WTC11 (cell line): ENCODE results near the gene LRRC49.

Source experiments
- ATF3 ChIP-seq: sonication (generic); formaldehyde crosslinking; conservative IDR thresholded peaks from 2 replicates; pipeline ENCODE4 v1.8.1; 2022; ENCODE audit warnings: mild to moderate bottlenecking, missing genetic modification reagents
- CTCF ChIP-seq: fragments of 200-600 bp; IDR thresholded peaks from 2 replicates; pipeline ENCODE4 v1.8.0; 2022; ENCODE audit warnings: antibody characterized with exemption
- E2F5 ChIP-seq: sonication (generic); formaldehyde crosslinking; IDR thresholded peaks from 2 replicates; pipeline ENCODE4 v1.8.1; 2022; ENCODE audit warnings: mild to moderate bottlenecking, moderate library complexity, missing genetic modification reagents
- FOXP1 ChIP-seq: sonication (generic); formaldehyde crosslinking; IDR thresholded peaks from 2 replicates; pipeline ENCODE4 v1.8.0; 2022; ENCODE audit warnings: missing genetic modification reagents, mild to moderate bottlenecking, moderate library complexity, borderline replicate concordance
- HMGXB4 ChIP-seq: sonication (generic); formaldehyde crosslinking; IDR thresholded peaks from 2 replicates; pipeline ENCODE4 v1.8.1; 2023; ENCODE audit warnings: mild to moderate bottlenecking, moderate library complexity, missing genetic modification reagents
- IRF2 ChIP-seq: sonication (generic); formaldehyde crosslinking; IDR thresholded peaks from 2 replicates; pipeline ENCODE4 v1.8.0; 2022; ENCODE audit warnings: low read depth, missing genetic modification reagents, borderline replicate concordance
- JUN ChIP-seq: sonication (generic); formaldehyde crosslinking; IDR thresholded peaks from 2 replicates; pipeline ENCODE4 v1.8.0; 2023; ENCODE audit warnings: mild to moderate bottlenecking, missing genetic modification reagents
- MAX ChIP-seq: sonication (generic); formaldehyde crosslinking; IDR thresholded peaks from 2 replicates; pipeline ENCODE4 v1.8.0; 2022; ENCODE audit warnings: mild to moderate bottlenecking, missing genetic modification reagents
- NFE2L1 ChIP-seq: sonication (generic); formaldehyde crosslinking; IDR thresholded peaks from 2 replicates; pipeline ENCODE4 v1.8.1; 2023; ENCODE audit warnings: missing genetic modification reagents
- PRDM15 ChIP-seq: sonication (generic); formaldehyde crosslinking; IDR thresholded peaks from 2 replicates; pipeline ENCODE4 v1.8.0; 2022; ENCODE audit warnings: missing genetic modification reagents
- RELA ChIP-seq: sonication (generic); formaldehyde crosslinking; IDR thresholded peaks from 2 replicates; pipeline ENCODE4 v1.8.1; 2022; ENCODE audit warnings: missing genetic modification reagents, mild to moderate bottlenecking, borderline replicate concordance
- USF2 ChIP-seq: sonication (generic); formaldehyde crosslinking; IDR thresholded peaks from 2 replicates; pipeline ENCODE4 v1.8.1; 2023; ENCODE audit warnings: mild to moderate bottlenecking, missing genetic modification reagents, moderate library complexity
- ZBTB43 ChIP-seq: sonication (generic); formaldehyde crosslinking; IDR thresholded peaks from 2 replicates; pipeline ENCODE4 v1.8.1; 2023; ENCODE audit warnings: mild to moderate bottlenecking, missing genetic modification reagents
- ZNF232 ChIP-seq: sonication (generic); formaldehyde crosslinking; IDR thresholded peaks from 2 replicates; pipeline ENCODE4 v1.8.0; 2022; ENCODE audit warnings: mild to moderate bottlenecking, missing genetic modification reagents

GRCh38 chr15:70922119-70922518 lies 29.5 kb downstream of the LRRC49 start:
- TF ChIP-seq CTCF (no peak), NFE2L1 (CRISPR knock-in tag) (no peak), E2F5 (CRISPR knock-in tag) (no peak), PRDM15 (CRISPR knock-in tag) (no peak), USF2 (CRISPR knock-in tag) (no peak), IRF2 (no peak), MAX (CRISPR knock-in tag) (no peak), HMGXB4 (CRISPR knock-in tag) (no peak), JUN (CRISPR knock-in tag) (no peak), ATF3 (CRISPR knock-in tag) (no peak), RELA (CRISPR knock-in tag) (no peak), ZNF232 (no peak), FOXP1 (CRISPR knock-in tag) (no peak), ZBTB43 (CRISPR knock-in tag) (no peak)
